HG03460 (cell line): ENCODE results near the gene CIART.
A peak's percentile ranks its signal among the peaks of the same experiment; 100 is the strongest.

ENCODE experiments used
- ATAC-seq: cut with Tn5 transposase; IDR thresholded peaks from one replicate; pipeline ENCODE4 v1.9.1; 2021; ENCODE audit not compliant: unreplicated experiment

Gene CIART

GRCh38 chr1:150261367-150261766 is 21.0 kb upstream of the CIART start:
- ATAC-seq: no peak

- ATAC-seq: no peak
These were observed 19.7 kb upstream of the CIART start for GRCh38 chr1:150262388-150263320.

- no peak for ATAC-seq
These were observed 18.8 kb upstream of the CIART start for GRCh38 chr1:150263549-150263948.

GRCh38 chr1:150267896-150268295 is 14.5 kb upstream of the CIART start:
- no peak for ATAC-seq

GRCh38 chr1:150268340-150268704 is 14.0 kb upstream of the CIART start:
- ATAC-seq: peak; percentile 15

GRCh38 chr1:150268705-150269403 is 13.5 kb upstream of the CIART start, which contains the start of gene APH1A:
TSS of gene APH1A (minus strand) at chr1:150269016. CDS start at chr1:150268810, 206 bp downstream.
- peak; percentile 85 for ATAC-seq

GRCh38 chr1:150269451-150269850 is 12.9 kb upstream of the CIART start:
- ATAC-seq: no peak

- no peak for ATAC-seq
These were observed 10.9 kb upstream of the CIART start for GRCh38 chr1:150271291-150271959.

- no peak for ATAC-seq
These were observed 9.0 kb upstream of the CIART start for GRCh38 chr1:150273311-150273710.

- ATAC-seq: no peak
These were observed 2.1 kb upstream of the CIART start for GRCh38 chr1:150280138-150280707.

GRCh38 chr1:150281221-150281757 is 1.1 kb upstream of the CIART start:
- no peak for ATAC-seq

- peak; percentile 5 for ATAC-seq
These were observed 204 bp downstream of the CIART start for GRCh38 chr1:150282558-150282958.

GRCh38 chr1:150283260-150283659 is 906 bp downstream of the CIART start:
- ATAC-seq: no peak

- ATAC-seq: no peak
These were observed 6.0 kb downstream of the CIART start for GRCh38 chr1:150288382-150288781.

GRCh38 chr1:150288822-150289221 is 6.5 kb downstream of the CIART start:
- no peak for ATAC-seq

GRCh38 chr1:150293433-150294253 is 11.3 kb downstream of the CIART start, which contains the start of gene MRPS21:
TSS of gene MRPS21 (plus strand) at chr1:150293861. CDS start at chr1:150294367, 506 bp downstream.
- ATAC-seq: peak; percentile 98

GRCh38 chr1:150295476-150295875 is 13.1 kb downstream of the CIART start:
- ATAC-seq: no peak

GRCh38 chr1:150299716-150300115 is 17.4 kb downstream of the CIART start:
- ATAC-seq: no peak

- ATAC-seq: no peak
These were observed 20.0 kb downstream of the CIART start for GRCh38 chr1:150302338-150302737.

GRCh38 chr1:150302902-150303301 is 20.5 kb downstream of the CIART start:
- no peak for ATAC-seq
